HG02798 (cell line): Measurements from ENCODE around the gene SATB1.
"Not testable (repeated sequence)": the region's sequence is repeated elsewhere in the genome, so short reads cannot be mapped to it uniquely, and the experiment has no call there.

Experiments
- ATAC-seq: cut with Tn5 transposase; IDR thresholded peaks from one replicate; pipeline ENCODE4 v1.9.1; 2021; ENCODE audit warnings: mild to moderate bottlenecking; ENCODE audit not compliant: unreplicated experiment, poor library complexity

SATB1 gene

GRCh38 chr3:18424729-18425640, at the start of gene SATB1:
TSS of gene SATB1 (minus strand) at chr3:18425339. CDS start at chr3:18420967, 4,372 bp downstream.
- ATAC-seq, result peak; percentile 53

GRCh38 chr3:18474202-18474601, 49.1 kb upstream of the SATB1 start:
- ATAC-seq, result no peak

- ATAC-seq, result no peak
Observed at GRCh38 chr3:18469775-18470174, 44.6 kb upstream of the SATB1 start.

- no peak for ATAC-seq
Observed at GRCh38 chr3:18466136-18466535, 41.0 kb upstream of the SATB1 start.

GRCh38 chr3:18454766-18455165, 29.6 kb upstream of the SATB1 start:
- ATAC-seq, result no peak

GRCh38 chr3:18449618-18450017, 24.5 kb upstream of the SATB1 start:
- ATAC-seq, result not testable (repeated sequence)

GRCh38 chr3:18447720-18448119, 22.6 kb upstream of the SATB1 start:
- ATAC-seq, result no peak

- no peak for ATAC-seq
Observed at GRCh38 chr3:18446149-18446825, 21.1 kb upstream of the SATB1 start.

- peak; percentile 26 for ATAC-seq
Observed at GRCh38 chr3:18445401-18446148, 20.4 kb upstream of the SATB1 start.

GRCh38 chr3:18444595-18445400, 19.7 kb upstream of the SATB1 start:
- ATAC-seq, result peak; percentile 94

GRCh38 chr3:18443665-18444594, 18.8 kb upstream of the SATB1 start:
- no peak for ATAC-seq

GRCh38 chr3:18442756-18443664, 17.9 kb upstream of the SATB1 start:
- ATAC-seq, result no peak

- no peak for ATAC-seq
Observed at GRCh38 chr3:18441551-18441950, 16.4 kb upstream of the SATB1 start.

- ATAC-seq, result no peak
Observed at GRCh38 chr3:18440066-18440722, 15.1 kb upstream of the SATB1 start.

- ATAC-seq, result no peak
Observed at GRCh38 chr3:18439281-18439680, 14.1 kb upstream of the SATB1 start.

- no peak for ATAC-seq
Observed at GRCh38 chr3:18438586-18438985, 13.4 kb upstream of the SATB1 start.

GRCh38 chr3:18436213-18436612, 11.1 kb upstream of the SATB1 start:
- ATAC-seq, result no peak
